Measurements from ENCODE around the gene GPT2. TPM values are rescaled to one million over a fixed set of nuclear protein-coding genes. Genes with fewer than 3 reads are reported as not detected.
"Not testable (repeated sequence)": the region's sequence is repeated elsewhere in the genome, so short reads cannot be mapped to it uniquely, and the experiment has no call there.

GPT2 gene
- total RNA-seq, 1 donor from 2014 or later: 47.8 TPM

- no peaks in the 10 kb centered on the region for H3K36me3 Mint-ChIP-seq
- no peaks in the 10 kb centered on the region for H3K27me3 Mint-ChIP-seq
Measured at GRCh38 chr16:46858151-46858550, 26.0 kb upstream of the GPT2 start.

GRCh38 chr16:46859719-46860152 is 24.4 kb upstream of the GPT2 start:
- Mint-ChIP-seq H3K36me3 (no peaks in the 10 kb centered on the region), H3K27me3 (no peaks in the 10 kb centered on the region)

More at GRCh38 chr16:46858151-46858550, 26.0 kb upstream of the GPT2 start:
- DNase-seq (ENCODE audit: extremely low spot score, unreplicated experiment): no peak
- Mint-ChIP-seq H3K4me1 (ENCODE audit: unreplicated experiment) (peaks cover 37% of the 10 kb centered on the region), H3K4me3 (no peak overlapping the region), H3K9me3 (no peaks in the 10 kb centered on the region), H3K27ac (no peak overlapping the region)
- TF ChIP-seq CTCF (conservative IDR thresholded peaks at IDR 0.05): no peak

GRCh38 chr16:46862555-46863447 is 21.4 kb upstream of the GPT2 start:
- Mint-ChIP-seq H3K4me3 (no peak overlapping the region), H3K9me3 (no peaks in the 10 kb centered on the region), H3K27me3 (no peaks in the 10 kb centered on the region), H3K4me1 (ENCODE audit: unreplicated experiment) (peaks cover 7% of the 10 kb centered on the region), H3K36me3 (no peaks in the 10 kb centered on the region), H3K27ac (no peak overlapping the region)
- no peak for TF ChIP-seq CTCF (conservative IDR thresholded peaks at IDR 0.05)
- no peak for DNase-seq (ENCODE audit: extremely low spot score, unreplicated experiment)

More at GRCh38 chr16:46859719-46860152, 24.4 kb upstream of the GPT2 start:
- Mint-ChIP-seq H3K9me3 (no peaks in the 10 kb centered on the region), H3K4me1 (ENCODE audit: unreplicated experiment) (peaks cover 27% of the 10 kb centered on the region), H3K27ac (peak overlapping the region; percentile 48), H3K4me3 (no peak overlapping the region)
- no peak for DNase-seq (ENCODE audit: extremely low spot score, unreplicated experiment)
- TF ChIP-seq CTCF (conservative IDR thresholded peaks at IDR 0.05): no peak

GRCh38 chr16:46866286-46866685 is 17.9 kb upstream of the GPT2 start:
- Mint-ChIP-seq H3K9me3 (no peaks in the 10 kb centered on the region), H3K27ac (no peak overlapping the region), H3K4me1 (ENCODE audit: unreplicated experiment) (no peaks in the 10 kb centered on the region), H3K27me3 (no peaks in the 10 kb centered on the region), H3K36me3 (no peaks in the 10 kb centered on the region), H3K4me3 (no peak overlapping the region)
- no peak for DNase-seq (ENCODE audit: extremely low spot score, unreplicated experiment)
- no peak for TF ChIP-seq CTCF (conservative IDR thresholded peaks at IDR 0.05)

GRCh38 chr16:46867486-46867885 is 16.7 kb upstream of the GPT2 start:
- not testable (repeated sequence) for H3K27me3 Mint-ChIP-seq; DNase-seq (ENCODE audit: extremely low spot score, unreplicated experiment); H3K4me1 Mint-ChIP-seq (ENCODE audit: unreplicated experiment); H3K9me3 Mint-ChIP-seq; H3K4me3 Mint-ChIP-seq; H3K36me3 Mint-ChIP-seq; H3K27ac Mint-ChIP-seq

GRCh38 chr16:46868891-46869290 is 15.3 kb upstream of the GPT2 start:
- H3K36me3 Mint-ChIP-seq; H3K4me3 Mint-ChIP-seq; H3K27ac Mint-ChIP-seq; H3K4me1 Mint-ChIP-seq (ENCODE audit: unreplicated experiment); H3K9me3 Mint-ChIP-seq; H3K27me3 Mint-ChIP-seq; DNase-seq (ENCODE audit: extremely low spot score, unreplicated experiment): not testable (repeated sequence)

Measured in type B pancreatic cell (in vitro differentiated cells).